HepG2 (cell line): ENCODE data around the gene TLCD1. TPM values are rescaled to one million over a fixed set of nuclear protein-coding genes. Genes with fewer than 3 reads are reported as not detected.

Experiments used
- ATF6 ChIP-seq: sonication (generic); formaldehyde crosslinking; conservative IDR thresholded peaks from 2 replicates; pipeline ENCODE4 v1.4.0; 2020; ENCODE audit warnings: missing genetic modification reagents
- BCLAF1 ChIP-seq: fragments of 450-650 bp; IDR thresholded peaks from 2 replicates; pipeline ENCODE4 v1.6.1; 2017; ENCODE audit warnings: mild to moderate bottlenecking
- BRCA1 ChIP-seq: sonication (generic); formaldehyde crosslinking; IDR thresholded peaks from 2 replicates; pipeline ENCODE4 v1.4.0; 2020; ENCODE audit warnings: missing genetic modification reagents
- DZIP1 ChIP-seq: sonication (generic); formaldehyde crosslinking; IDR thresholded peaks from 2 replicates; pipeline ENCODE4 v1.5.0; 2020; ENCODE audit warnings: mild to moderate bottlenecking, missing genetic modification reagents
- FUBP1 ChIP-seq: sonication (generic); formaldehyde crosslinking; IDR thresholded peaks from 2 replicates; pipeline ENCODE4 v1.5.1; 2020; ENCODE audit warnings: missing genetic modification reagents, mild to moderate bottlenecking, borderline replicate concordance
- MYC ChIP-seq: sonication (generic); formaldehyde crosslinking; IDR thresholded peaks from 2 replicates; pipeline ENCODE4 v1.9.0; 2021; ENCODE audit warnings: missing genetic modification reagents, borderline replicate concordance
- NFIC ChIP-seq: IDR thresholded peaks from 2 replicates; pipeline ENCODE4 v1.6.1; 2012; ENCODE audit warnings: mild to moderate bottlenecking, low read length, inconsistent platforms
- NPAS2 ChIP-seq: sonication (generic); formaldehyde crosslinking; IDR thresholded peaks from 2 replicates; pipeline ENCODE4 v1.8.0; 2022; ENCODE audit warnings: mild to moderate bottlenecking, missing genetic modification reagents, borderline replicate concordance
- PAWR ChIP-seq: sonication (generic); formaldehyde crosslinking; IDR thresholded peaks from 2 replicates; pipeline ENCODE4 v1.4.0; 2020; ENCODE audit warnings: missing genetic modification reagents, mild to moderate bottlenecking, borderline replicate concordance
- PLSCR1 ChIP-seq: sonication (generic); formaldehyde crosslinking; IDR thresholded peaks from 2 replicates; pipeline ENCODE4 v1.5.0; 2020; ENCODE audit warnings: missing genetic modification reagents, mild to moderate bottlenecking, borderline replicate concordance
- POLR2A ChIP-seq, 2 experiments: IDR thresholded peaks; 2 replicates each; pipeline ENCODE4 v1.6.1; 2011; ENCODE audit warnings: low read depth in 2 of 2, low read length in 2 of 2, mild to moderate bottlenecking in 1 of 2, moderate library complexity in 1 of 2; ENCODE audit not compliant: insufficient read depth in 1 of 2
- RCOR2 ChIP-seq: IDR thresholded peaks from 2 replicates; pipeline ENCODE4 v1.6.1; 2016; ENCODE audit warnings: missing biosample characterization, missing genetic modification reagents
- SIN3B ChIP-seq: fragments of 150-350 bp; IDR thresholded peaks from 2 replicates; pipeline ENCODE4 v1.6.1; 2014; ENCODE audit warnings: low read length
- ZBTB10 ChIP-seq: sonication (generic); formaldehyde crosslinking; IDR thresholded peaks from 2 replicates; pipeline ENCODE4 v1.4.0; 2020; ENCODE audit warnings: missing genetic modification reagents, borderline replicate concordance
- ZNF543 ChIP-seq: sonication (generic); formaldehyde crosslinking; IDR thresholded peaks from 2 replicates; pipeline ENCODE4 v1.4.0; 2020; ENCODE audit warnings: mild to moderate bottlenecking, missing genetic modification reagents
- polyA plus RNA-seq, 8 experiments: library from polyadenylated mRNA; depleted of rRNA in 3 of 8; stranded (reverse) in 7 of 8; unstranded in 1 of 8; fragments of >200 nt; fragmentation: Illumina TruSeq in 4 of 8; extraction: Trizol in 4 of 8; gene quantifications; 2 replicates each; pipeline versions ENCODE4 v1.2.1 to v1.2.3, GENCODE V29; 2011 to 2016; ENCODE audit warnings: low read depth in 4 of 8, missing spikeins in 1 of 8, mixed read lengths in 1 of 8; ENCODE audit not compliant: insufficient read depth in 1 of 8
- total RNA-seq, 5 experiments: library from RNA; depleted of rRNA; stranded (reverse); fragments of >200 nt; fragmentation: Illumina TruSeq; extraction: Trizol; gene quantifications; 2 replicates each; pipeline ENCODE4 v1.2.3, GENCODE V29; 2016; ENCODE audit warnings: low read depth in 1 of 5

TLCD1 gene
- total and polyA plus RNA-seq, 2 of the 13 experiments (the other 11 are each of a cell fraction or from before 2014, with no cell fraction given) = 14.9 to 19.6 TPM

- TF ChIP-seq BCLAF1 = no peak
- TF ChIP-seq ATF6 (CRISPR knock-in tag) = 0 out of 2 replicates have a peak, but pooled peaks have one; percentile 51
- no peak for TF ChIP-seq NPAS2 (CRISPR knock-in tag)
- TF ChIP-seq DZIP1 = no peak
- TF ChIP-seq ZNF543 = no peak
- TF ChIP-seq NFIC = no peak
- no peak for TF ChIP-seq PAWR (CRISPR knock-in tag)
- TF ChIP-seq SIN3B = no peak
- TF ChIP-seq BRCA1 (CRISPR knock-in tag) = no peak
- TF ChIP-seq ZBTB10 (CRISPR knock-in tag) = no peak
- TF ChIP-seq MYC (CRISPR knock-in tag) = peak; percentile 93
- peak; percentile 96 to 99 for TF ChIP-seq POLR2A (IDR thresholded peaks at IDR 0.05; ENCODE audit: insufficient read depth in 1 of 2, low read depth in 2 of 2, low read length in 2 of 2)
- peak; percentile 84 for TF ChIP-seq RCOR2 (CRISPR knock-in tag)
- peak; percentile 47; the same call in 1 of the 2 replicates for TF ChIP-seq FUBP1 (CRISPR knock-in tag)
- TF ChIP-seq PLSCR1 (CRISPR knock-in tag) = no peak
These were observed 27.6 kb downstream of the TLCD1 start (continued) for GRCh38 chr17:28698253-28698941.
